Upper lobe of right lung (tissue), 1 donor: ENCODE measurements around the gene FGD3. TPM values are rescaled to one million over a fixed set of nuclear protein-coding genes. Genes with fewer than 3 reads are reported as not detected.
"Not testable (repeated sequence)": the region's sequence is repeated elsewhere in the genome, so short reads cannot be mapped to it uniquely, and the experiment has no call there.

Experiments
- ATAC-seq: fragments of 200-7000 bp; cut with Tn5 transposase; one replicate; pipeline ENCODE4 v1.9.1; 2020; ENCODE audit warnings: mild to moderate bottlenecking, moderate library complexity
- DNase-seq: peaks from one replicate; pipeline ENCODE4 v3.0.0-alpha.2; 2020
- H3K27ac ChIP-seq: fragments of 200-600 bp; one replicate; pipeline ENCODE4 v1.8.0; 2022
- H3K27me3 ChIP-seq: fragments of 200-600 bp; one replicate; pipeline ENCODE4 v1.8.0; 2022; ENCODE audit warnings: mild to moderate bottlenecking
- H3K36me3 ChIP-seq: fragments of 200-600 bp; one replicate; pipeline ENCODE4 v1.8.0; 2022
- H3K4me1 ChIP-seq: fragments of 200-600 bp; one replicate; pipeline ENCODE4 v1.8.0; 2022
- H3K4me3 ChIP-seq: fragments of 200-600 bp; one replicate; pipeline ENCODE4 v1.8.0; 2022; ENCODE audit warnings: mild to moderate bottlenecking
- H3K9me3 ChIP-seq: fragments of 200-600 bp; one replicate; pipeline ENCODE4 v1.8.0; 2022
- intact Hi-C: fragments of 100-400 bp; cut with DNase I; formaldehyde crosslinking; loops from one replicate; pipeline ENCODE4 v1.11.0; 2022
- long read RNA-seq: library from polyadenylated mRNA; unstranded; transcript quantifications from one replicate; pipeline ENCODE4 v2.0.0, GENCODE V29; 2021
- total RNA-seq: library from RNA; stranded (reverse); fragmentation: NEBNext Ultra II Directional; extraction: Animal tissue kit (Norgen Biotek cat#: 25700); gene quantifications from one replicate; pipeline ENCODE4 v1.2.1, GENCODE V29; 2021
- TF ChIP-seq, protein P1 (sequence below): fragments of 200-600 bp; IDR thresholded peaks from one replicate; pipeline ENCODE4 v1.8.0; 2022; ENCODE audit warnings: antibody characterized with exemption
- donor health status: DM: no; HTN: yes; CAD: no; lungs with severe emphysema.

FGD3 gene, protein sequence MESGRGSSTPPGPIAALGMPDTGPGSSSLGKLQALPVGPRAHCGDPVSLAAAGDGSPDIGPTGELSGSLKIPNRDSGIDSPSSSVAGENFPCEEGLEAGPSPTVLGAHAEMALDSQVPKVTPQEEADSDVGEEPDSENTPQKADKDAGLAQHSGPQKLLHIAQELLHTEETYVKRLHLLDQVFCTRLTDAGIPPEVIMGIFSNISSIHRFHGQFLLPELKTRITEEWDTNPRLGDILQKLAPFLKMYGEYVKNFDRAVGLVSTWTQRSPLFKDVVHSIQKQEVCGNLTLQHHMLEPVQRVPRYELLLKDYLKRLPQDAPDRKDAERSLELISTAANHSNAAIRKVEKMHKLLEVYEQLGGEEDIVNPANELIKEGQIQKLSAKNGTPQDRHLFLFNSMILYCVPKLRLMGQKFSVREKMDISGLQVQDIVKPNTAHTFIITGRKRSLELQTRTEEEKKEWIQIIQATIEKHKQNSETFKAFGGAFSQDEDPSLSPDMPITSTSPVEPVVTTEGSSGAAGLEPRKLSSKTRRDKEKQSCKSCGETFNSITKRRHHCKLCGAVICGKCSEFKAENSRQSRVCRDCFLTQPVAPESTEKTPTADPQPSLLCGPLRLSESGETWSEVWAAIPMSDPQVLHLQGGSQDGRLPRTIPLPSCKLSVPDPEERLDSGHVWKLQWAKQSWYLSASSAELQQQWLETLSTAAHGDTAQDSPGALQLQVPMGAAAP
- total RNA-seq: 21.6 TPM
- long read RNA-seq, transcript FGD3-205 (18 exons, 3,057 nt): major isoform, 15 of 58 reads
- long read RNA-seq, partial matches to known transcripts: 25 of 58 reads
- long read RNA-seq, other reads (novel, unspliced or antisense): 11 of 58 reads

GRCh38 chr9:92947268-92948037 is at the start of gene FGD3:
TSS of gene FGD3 (plus strand) at chr9:92947523. CDS start at chr9:92976257, 28,734 bp downstream.
- no peaks in the 10 kb centered on the region for H3K9me3 ChIP-seq
- DNase-seq: peak; percentile 71
- H3K27ac ChIP-seq: peak within 1 kb of the TSS; percentile 36
- H3K36me3 ChIP-seq: no peaks in the 10 kb centered on the region
- TF ChIP-seq, protein P1, sequence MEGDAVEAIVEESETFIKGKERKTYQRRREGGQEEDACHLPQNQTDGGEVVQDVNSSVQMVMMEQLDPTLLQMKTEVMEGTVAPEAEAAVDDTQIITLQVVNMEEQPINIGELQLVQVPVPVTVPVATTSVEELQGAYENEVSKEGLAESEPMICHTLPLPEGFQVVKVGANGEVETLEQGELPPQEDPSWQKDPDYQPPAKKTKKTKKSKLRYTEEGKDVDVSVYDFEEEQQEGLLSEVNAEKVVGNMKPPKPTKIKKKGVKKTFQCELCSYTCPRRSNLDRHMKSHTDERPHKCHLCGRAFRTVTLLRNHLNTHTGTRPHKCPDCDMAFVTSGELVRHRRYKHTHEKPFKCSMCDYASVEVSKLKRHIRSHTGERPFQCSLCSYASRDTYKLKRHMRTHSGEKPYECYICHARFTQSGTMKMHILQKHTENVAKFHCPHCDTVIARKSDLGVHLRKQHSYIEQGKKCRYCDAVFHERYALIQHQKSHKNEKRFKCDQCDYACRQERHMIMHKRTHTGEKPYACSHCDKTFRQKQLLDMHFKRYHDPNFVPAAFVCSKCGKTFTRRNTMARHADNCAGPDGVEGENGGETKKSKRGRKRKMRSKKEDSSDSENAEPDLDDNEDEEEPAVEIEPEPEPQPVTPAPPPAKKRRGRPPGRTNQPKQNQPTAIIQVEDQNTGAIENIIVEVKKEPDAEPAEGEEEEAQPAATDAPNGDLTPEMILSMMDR: no peak
- peaks cover 5% of the 10 kb centered on the region for H3K27me3 ChIP-seq
- ATAC-seq: peak; percentile 81
- peaks cover 8% of the 10 kb centered on the region for H3K4me1 ChIP-seq
- intact Hi-C loops: no loop called here
- peak within 1 kb of the TSS; percentile 58 for H3K4me3 ChIP-seq

DNA sequence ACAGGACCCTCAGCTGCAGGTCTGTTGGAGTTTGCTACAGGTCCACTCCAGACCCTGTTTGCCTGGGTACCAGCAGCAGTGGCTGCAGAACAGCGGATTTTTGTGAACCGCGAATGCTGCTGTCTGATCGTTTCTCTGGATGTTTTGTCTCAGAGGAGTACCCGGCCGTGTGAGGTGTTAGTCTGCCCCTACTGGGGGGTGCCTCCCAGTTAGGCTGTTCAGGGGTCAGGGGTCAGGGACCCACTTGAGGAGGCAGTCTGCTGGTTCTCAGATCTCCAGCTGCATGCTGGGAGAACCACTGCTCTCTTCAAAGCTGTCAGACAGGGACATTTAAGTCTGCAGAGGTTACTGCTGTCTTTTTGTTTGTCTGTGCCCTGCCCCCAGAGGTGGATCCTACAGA is 42.2 kb upstream of the FGD3 start:
- ATAC-seq, H3K27me3 ChIP-seq, DNase-seq, H3K27ac ChIP-seq, intact Hi-C loops, H3K36me3 ChIP-seq, H3K9me3 ChIP-seq, H3K4me1 ChIP-seq, H3K4me3 ChIP-seq: not testable (repeated sequence)

GRCh38 chr9:92911511-92912475 is 35.5 kb upstream of the FGD3 start:
- H3K9me3 ChIP-seq: no peaks in the 10 kb centered on the region
- TF ChIP-seq, protein P1: no peak
- ATAC-seq: peak; percentile 40
- DNase-seq: no peak
- H3K4me1 ChIP-seq: peaks cover 13% of the 10 kb centered on the region
- H3K4me3 ChIP-seq: no peak overlapping the region
- intact Hi-C loops: no loop called here
- no peaks in the 10 kb centered on the region for H3K36me3 ChIP-seq
- no peak overlapping the region for H3K27ac ChIP-seq
- no peaks in the 10 kb centered on the region for H3K27me3 ChIP-seq

- ATAC-seq (peak; percentile 53), DNase-seq (no peak)
- Histone ChIP-seq H3K27me3 (no peaks in the 10 kb centered on the region), H3K4me3 (no peak overlapping the region), H3K9me3 (no peaks in the 10 kb centered on the region), H3K4me1 (peaks cover under 1% of the 10 kb centered on the region), H3K27ac (no peak overlapping the region), H3K36me3 (no peaks in the 10 kb centered on the region)
- intact Hi-C loops: no loop called here
- TF ChIP-seq, protein P1: no peak
Observed at GRCh38 chr9:92917176-92917800, 30.0 kb upstream of the FGD3 start.

- Histone ChIP-seq H3K27me3 (no peaks in the 10 kb centered on the region), H3K27ac (no peak overlapping the region), H3K9me3 (no peaks in the 10 kb centered on the region), H3K4me3 (no peak overlapping the region), H3K36me3 (no peaks in the 10 kb centered on the region), H3K4me1 (no peaks in the 10 kb centered on the region)
- intact Hi-C loops: no loop called here
- TF ChIP-seq, protein P1: no peak
- ATAC-seq (no peak), DNase-seq (no peak)
Observed at GRCh38 chr9:92920437-92920836, 26.9 kb upstream of the FGD3 start.
